Measurements from ENCODE around the gene ABCB4. TPM values are rescaled to one million over a fixed set of nuclear protein-coding genes. Genes with fewer than 3 reads are reported as not detected.

Gene ABCB4
- total RNA-seq, 1 donor from 2014 or later: 2.5 TPM

- DNase-seq: no peak
- H3K27ac Mint-ChIP-seq (ENCODE audit: unreplicated experiment): no peak overlapping the region
- no peaks in the 10 kb centered on the region for H3K4me1 Mint-ChIP-seq (ENCODE audit: low read depth, unreplicated experiment)
- H3K4me3 Mint-ChIP-seq (ENCODE audit: unreplicated experiment): no peak overlapping the region
- peaks cover 8% of the 10 kb centered on the region for H3K36me3 Mint-ChIP-seq (ENCODE audit: unreplicated experiment)
- no peaks in the 10 kb centered on the region for H3K27me3 Mint-ChIP-seq (ENCODE audit: unreplicated experiment)
- no peaks in the 10 kb centered on the region for H3K9me3 Mint-ChIP-seq (ENCODE audit: unreplicated experiment)
- no peak for TF ChIP-seq CTCF (IDR thresholded peaks at IDR 0.05; ENCODE audit: partially characterized antibody, unreplicated experiment)
These were observed 79.9 kb downstream of the ABCB4 start for GRCh38 chr7:87395442-87396020.

GRCh38 chr7:87391020-87391701 lies 84.3 kb downstream of the ABCB4 start:
- no peaks in the 10 kb centered on the region for H3K4me1 Mint-ChIP-seq (ENCODE audit: low read depth, unreplicated experiment)

GRCh38 chr7:87380905-87381304 lies 94.6 kb downstream of the ABCB4 start:
- DNase-seq: no peak
- H3K27me3 Mint-ChIP-seq (ENCODE audit: unreplicated experiment): no peaks in the 10 kb centered on the region

More at GRCh38 chr7:87391020-87391701, 84.3 kb downstream of the ABCB4 start:
- Mint-ChIP-seq H3K36me3 (ENCODE audit: unreplicated experiment) (peaks cover 8% of the 10 kb centered on the region), H3K9me3 (ENCODE audit: unreplicated experiment) (no peaks in the 10 kb centered on the region), H3K4me3 (ENCODE audit: unreplicated experiment) (no peak overlapping the region), H3K27ac (ENCODE audit: unreplicated experiment) (no peak overlapping the region), H3K27me3 (ENCODE audit: unreplicated experiment) (no peaks in the 10 kb centered on the region)
- TF ChIP-seq CTCF (IDR thresholded peaks at IDR 0.05; ENCODE audit: partially characterized antibody, unreplicated experiment): no peak
- no peak for DNase-seq

GRCh38 chr7:87375662-87376435 lies 99.6 kb downstream of the ABCB4 start:
- no peaks in the 10 kb centered on the region for H3K27me3 Mint-ChIP-seq (ENCODE audit: unreplicated experiment)
- TF ChIP-seq CTCF (IDR thresholded peaks at IDR 0.05; ENCODE audit: partially characterized antibody, unreplicated experiment): no peak
- H3K9me3 Mint-ChIP-seq (ENCODE audit: unreplicated experiment): no peaks in the 10 kb centered on the region
- no peak overlapping the region for H3K4me3 Mint-ChIP-seq (ENCODE audit: unreplicated experiment)
- no peaks in the 10 kb centered on the region for H3K36me3 Mint-ChIP-seq (ENCODE audit: unreplicated experiment)
- DNase-seq: no peak
- H3K4me1 Mint-ChIP-seq (ENCODE audit: low read depth, unreplicated experiment): no peaks in the 10 kb centered on the region
- no peak overlapping the region for H3K27ac Mint-ChIP-seq (ENCODE audit: unreplicated experiment)

More at GRCh38 chr7:87380905-87381304, 94.6 kb downstream of the ABCB4 start:
- Mint-ChIP-seq H3K4me1 (ENCODE audit: low read depth, unreplicated experiment) (no peaks in the 10 kb centered on the region), H3K4me3 (ENCODE audit: unreplicated experiment) (no peak overlapping the region), H3K36me3 (ENCODE audit: unreplicated experiment) (no peaks in the 10 kb centered on the region), H3K9me3 (ENCODE audit: unreplicated experiment) (no peaks in the 10 kb centered on the region), H3K27ac (ENCODE audit: unreplicated experiment) (no peak overlapping the region)
- TF ChIP-seq CTCF (IDR thresholded peaks at IDR 0.05; ENCODE audit: partially characterized antibody, unreplicated experiment): no peak

Measured in glutamatergic neuron (in vitro differentiated cells).